Activated CD4-positive, alpha-beta T cell treated with anti-CD3 and anti-CD28 coated beads, Interleukin-2, Interleukin-6, amounts not matched to agents 100 ng/mL and 50 ng/mL, durations not matched to agents 16 hours and 8 hours (primary cell): ENCODE results near the gene NID1.

Experiments
- DNase-seq: peaks from one replicate; pipeline ENCODE4 v3.0.0-alpha.2; 2020

Gene NID1

DNA sequence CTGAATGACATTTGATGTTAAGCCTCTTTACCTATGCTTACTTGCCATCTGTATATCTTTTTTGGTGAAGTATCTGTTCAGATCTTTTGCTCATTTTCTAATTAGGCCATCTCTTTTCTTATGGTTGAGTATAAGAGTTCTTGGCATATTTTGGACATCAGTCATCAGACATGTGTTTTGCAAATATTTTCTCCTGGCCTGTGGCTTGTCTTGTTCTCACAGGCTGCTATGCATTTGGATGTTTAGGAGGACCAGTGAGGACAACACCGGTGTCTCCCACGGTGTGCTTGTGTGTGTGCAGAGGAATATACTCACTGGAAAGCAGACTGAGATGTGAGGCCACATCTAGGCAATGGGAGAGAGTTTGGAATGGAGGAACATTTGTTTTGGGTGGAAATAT, 111.1 kb downstream of the NID1 start:
- no peak for DNase-seq

DNA sequence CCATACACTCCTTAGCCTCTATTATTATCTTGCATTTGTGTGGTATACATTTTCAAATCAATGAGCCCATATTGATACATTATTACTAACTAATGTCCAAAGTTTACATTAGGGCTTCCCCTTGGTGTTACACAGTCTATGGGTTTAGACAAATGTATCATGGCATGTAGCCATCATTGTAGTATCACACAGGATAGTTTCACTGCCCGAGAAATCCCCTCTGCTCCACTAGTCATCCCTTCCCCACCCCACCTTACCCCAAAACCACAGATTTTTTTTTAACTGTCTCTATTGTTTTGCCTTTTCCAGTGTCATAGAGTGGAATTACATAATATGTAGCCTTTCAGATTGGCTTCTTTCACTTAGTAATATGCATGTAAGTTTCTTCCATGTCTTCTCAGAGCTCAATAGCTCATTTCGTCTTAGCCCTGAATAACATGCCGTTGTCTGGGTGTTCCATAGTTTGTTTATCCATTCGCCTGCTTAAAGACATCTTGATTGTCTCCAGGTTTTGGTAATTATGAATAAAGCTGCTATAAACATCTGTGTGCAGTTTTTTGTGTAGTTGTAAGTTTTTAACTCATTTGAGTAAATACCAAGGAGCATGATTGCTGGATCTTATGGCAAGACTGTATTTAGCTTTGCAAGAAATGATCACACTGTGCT, 111.8 kb downstream of the NID1 start:
- DNase-seq: peak; percentile 64

DNA sequence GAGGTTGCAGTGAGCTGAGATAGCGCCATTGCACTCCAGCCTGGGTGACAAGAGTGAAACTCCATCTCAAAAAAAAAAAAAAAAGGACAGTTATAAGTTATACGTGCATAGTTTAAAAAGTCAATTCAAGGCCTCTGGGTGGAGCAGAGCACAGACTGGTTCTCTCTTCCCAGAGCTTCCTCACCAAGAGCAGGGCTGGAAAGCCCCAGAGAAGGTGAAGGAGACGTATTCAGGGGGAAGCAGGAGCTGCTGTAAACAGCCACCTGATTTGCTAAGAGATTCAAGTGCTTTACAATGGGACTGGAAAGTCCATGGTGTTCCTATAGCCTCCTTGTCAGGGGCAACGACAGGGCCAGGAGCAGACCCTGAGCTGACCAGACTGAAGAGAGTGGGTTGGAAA, 113.2 kb downstream of the NID1 start:
- DNase-seq: no peak

DNA sequence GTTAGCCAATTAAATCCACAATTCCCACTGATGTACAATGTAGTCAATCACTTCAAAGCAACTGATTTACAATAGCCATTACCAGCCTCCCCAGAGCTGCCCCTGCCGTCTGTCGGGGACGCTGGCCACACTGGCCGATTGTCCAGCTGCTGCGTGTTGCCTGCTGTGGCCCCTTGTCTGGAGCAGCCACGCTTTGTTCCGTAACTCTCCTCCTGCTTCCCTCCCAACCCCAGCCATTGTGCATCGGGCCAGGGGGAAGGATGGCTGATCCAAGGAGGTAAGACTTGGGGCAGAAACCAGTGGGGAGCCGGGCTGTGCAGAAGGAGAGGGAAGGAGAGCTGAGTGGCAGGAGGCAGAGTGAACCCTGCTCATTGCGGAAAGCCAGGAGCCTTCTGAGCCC, 114.6 kb downstream of the NID1 start:
- DNase-seq: no peak

DNA sequence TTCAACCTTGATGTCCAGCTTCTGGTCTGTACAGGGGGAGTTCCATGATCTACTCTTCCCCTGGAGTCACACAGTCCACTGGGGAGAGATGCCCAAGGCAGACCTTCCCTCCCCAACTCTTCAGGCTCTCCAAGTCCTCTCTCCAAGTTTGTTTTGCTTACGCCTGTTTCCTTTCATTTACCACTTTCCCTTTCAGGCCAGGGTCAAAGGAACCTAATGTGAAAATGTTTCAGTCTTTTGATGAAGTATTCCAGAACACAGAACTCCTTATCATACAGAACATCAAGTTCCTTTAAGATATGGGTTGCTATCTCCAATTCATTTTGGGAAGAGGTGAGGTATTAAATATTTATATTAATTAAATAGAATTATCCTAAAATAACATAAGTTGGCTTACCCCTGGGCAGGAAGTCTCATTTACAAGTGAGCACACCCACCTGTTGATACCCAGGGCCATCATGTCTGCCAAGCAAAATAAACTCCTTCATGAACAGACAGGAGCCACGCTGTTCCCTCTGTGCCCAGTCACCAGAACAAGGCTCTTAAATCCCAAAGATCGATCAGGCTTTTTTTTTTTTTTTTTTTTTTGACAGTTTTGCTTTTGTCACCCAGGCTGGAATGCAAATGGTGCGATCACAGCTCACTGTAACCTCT, 116.0 kb downstream of the NID1 start:
- DNase-seq: no peak

DNA sequence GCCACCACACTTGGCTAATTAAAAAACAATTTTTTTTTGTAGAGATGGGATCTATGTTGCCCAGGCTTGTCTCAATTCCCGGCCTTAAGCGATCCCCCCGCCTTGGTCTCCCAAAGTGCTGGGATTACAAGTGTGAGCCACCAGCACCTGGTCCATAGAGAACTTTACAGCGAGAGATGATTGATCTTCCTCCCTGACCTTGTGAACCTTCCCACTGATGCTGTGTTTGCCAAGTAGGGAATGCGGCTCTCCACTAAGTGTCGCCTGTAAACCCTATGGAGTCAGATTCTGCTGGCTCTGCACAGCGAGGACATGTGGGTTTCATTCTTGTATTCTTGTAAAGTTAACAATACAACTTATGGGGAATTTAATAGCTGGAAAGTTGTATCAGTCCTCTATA, 116.9 kb downstream of the NID1 start:
- DNase-seq: no peak

DNA sequence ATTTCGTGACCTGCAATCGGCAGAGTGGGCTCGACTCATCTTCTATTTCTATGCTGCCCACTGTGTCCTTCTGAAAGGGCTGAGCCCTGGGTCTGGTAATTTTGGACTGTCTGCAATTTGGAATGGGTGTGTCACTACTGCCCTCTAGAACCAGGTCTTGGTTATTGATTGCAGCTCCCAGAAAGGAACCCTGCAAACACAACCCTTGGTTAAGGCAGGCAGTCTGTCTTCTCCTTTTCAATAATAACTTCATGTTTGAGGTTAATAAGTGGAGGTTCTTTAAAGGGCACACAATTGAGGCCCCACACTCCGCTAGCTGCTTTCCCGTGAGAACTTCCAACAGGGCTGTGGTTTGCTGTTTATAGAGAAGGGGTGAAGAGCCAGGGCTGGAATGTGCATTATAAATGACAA, 118.3 kb downstream of the NID1 start:
- no peak for DNase-seq

DNA sequence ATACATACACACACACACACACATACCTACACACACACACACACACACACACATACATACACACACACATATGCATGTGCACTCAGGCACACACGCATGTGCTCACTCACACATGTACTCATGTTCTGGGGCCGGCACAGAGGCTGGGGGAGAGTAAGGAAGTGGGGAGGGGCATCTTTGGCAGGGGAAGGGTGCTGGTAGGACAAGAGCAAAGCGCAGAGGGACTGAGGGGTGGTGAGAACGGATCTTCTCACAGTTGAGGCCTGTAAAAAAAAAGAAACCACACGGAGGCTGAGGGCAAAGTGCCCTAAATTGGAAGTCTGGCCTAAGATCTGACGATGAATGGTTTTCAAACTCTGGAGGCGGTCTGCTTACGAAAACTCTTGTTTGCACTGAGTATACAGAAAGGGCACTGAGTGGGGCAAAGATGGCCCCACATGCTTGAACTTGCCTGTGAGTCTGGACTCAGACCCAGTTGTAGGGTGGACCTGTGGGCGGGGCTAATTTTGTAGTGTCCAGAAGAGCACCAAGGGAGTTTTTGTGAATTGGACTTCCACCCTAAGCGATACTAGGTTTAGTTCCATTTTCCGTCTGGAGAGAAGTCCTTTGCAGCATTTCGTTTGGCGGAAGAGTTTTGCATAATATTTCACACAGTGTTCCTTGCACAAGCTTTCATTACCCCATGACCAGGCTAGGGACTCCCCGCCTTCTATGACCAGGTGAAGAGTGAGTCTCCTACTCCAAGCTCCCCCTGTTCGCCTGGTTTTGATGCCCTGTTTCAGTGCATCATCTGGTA, 118.9 kb downstream of the NID1 start:
- DNase-seq: no peak

DNA sequence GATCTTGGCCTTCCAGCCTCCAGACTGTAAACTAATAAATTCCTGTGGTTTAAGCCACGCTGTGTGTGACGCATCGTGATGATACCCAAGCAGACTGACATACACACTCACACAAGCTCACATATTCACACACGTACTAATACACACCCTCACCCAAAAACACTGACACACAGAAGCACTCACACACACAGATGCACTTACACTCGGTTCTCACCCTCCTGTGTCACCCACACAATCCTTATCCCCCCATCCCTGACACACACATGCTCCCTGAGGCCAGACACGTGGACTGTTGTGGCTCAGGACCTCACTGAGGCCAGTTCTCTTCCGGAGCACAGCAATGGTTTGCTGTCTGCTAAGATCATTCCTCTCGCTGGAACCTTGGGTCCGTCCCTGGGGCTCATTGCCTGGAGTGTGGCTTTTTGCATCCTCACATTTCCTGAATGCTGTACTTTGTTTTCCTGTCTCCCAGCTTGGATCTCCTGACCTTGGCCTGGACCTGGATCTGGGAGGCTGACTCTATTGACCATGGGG, 121.2 kb downstream of the NID1 start:
- DNase-seq: no peak

DNA sequence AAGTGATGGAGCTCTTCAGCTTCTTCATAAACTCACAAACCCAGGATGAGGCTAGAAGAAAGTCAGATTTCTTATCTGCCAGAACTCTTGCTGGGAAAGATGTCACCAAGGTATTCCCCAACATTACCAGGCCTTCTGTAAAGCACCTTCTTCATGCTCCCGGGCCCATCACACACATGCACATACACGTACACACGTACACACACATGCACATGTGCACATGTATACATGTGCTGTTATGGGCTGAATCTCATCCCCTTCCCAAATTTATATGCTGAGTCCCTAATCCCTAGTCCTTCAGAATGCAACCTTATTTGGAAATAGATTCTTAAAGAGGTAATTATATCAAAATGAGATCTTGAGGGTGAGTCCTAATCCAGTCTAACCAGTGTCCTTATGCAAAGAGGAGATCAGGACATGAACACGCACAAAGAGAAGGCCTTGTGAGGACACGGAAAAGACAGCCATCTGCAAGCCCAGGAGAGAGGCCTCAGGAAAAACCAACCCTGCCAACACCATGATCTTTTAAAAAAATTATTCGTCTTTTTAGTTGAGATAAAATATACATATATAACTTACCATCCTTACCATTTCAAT, 121.8 kb downstream of the NID1 start:
- no peak for DNase-seq

DNA sequence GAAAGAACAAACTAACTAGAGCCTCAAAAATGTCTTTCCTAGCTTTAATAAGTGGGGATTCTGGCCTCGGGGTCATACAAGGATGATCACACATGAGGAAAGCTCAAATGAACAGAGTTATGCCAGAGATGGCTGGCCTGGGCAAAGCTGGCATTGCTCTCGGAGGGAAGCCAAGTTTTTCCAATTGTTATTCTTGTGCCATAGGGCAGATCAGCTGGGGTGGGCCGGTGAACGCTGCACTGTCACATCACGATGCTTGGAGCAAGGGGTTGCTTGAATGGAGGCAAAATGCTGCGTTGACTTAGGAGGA, 122.3 kb downstream of the NID1 start:
- no peak for DNase-seq

DNA sequence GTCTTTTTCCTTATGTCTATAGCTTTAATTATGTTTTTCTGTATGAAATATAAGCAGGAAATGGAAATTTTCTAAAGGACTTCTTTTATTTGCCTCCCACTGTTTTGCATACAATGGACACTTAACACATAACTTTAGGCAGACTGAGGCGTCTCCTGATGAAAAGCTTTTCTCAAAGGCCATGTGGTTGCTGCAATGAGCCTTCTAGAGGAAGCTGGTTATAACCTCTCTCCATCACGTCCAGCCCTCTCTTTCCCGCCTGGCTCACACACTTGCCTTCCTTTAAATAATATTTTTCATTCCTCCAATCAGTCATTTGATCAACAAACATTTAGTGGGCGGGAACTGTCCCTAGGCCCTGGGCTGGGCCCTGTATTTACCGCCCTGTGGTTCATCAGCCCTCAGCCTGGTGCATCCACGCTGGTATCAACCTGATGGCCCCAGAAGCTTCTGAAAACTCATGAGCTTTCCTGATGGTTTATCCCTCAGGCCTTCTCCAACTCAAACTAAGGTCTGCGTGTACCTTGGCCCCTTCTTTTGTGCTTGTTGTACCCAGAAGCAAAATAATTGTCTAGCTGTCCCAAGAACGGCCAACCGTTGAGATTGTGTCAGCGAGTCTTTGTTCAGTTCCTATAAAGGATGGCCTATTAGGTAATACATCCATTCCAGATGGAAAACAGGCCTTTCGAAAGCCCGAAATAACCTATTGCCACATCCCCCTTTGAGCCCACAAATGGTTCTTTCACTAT, 122.8 kb downstream of the NID1 start:
- DNase-seq: no peak

DNA sequence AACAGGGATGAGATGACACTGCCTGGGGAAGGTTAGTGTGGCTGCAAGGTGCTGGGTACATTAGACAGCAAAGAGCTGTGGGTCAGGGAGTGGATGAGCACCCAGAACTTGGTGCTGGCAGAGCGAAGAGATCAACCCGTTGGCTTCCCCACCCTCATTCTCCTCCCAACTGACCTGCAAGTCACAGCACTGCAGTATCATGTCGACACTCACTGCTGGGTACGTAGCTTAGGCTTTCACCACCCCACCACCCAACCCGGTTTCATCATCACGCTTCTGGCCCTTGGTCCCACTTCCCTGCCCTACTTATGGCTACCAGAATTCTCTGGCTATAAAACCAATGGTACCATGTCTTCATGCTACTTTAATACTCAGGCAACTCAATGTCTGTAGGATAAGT, 124.6 kb downstream of the NID1 start:
- DNase-seq: no peak

DNA sequence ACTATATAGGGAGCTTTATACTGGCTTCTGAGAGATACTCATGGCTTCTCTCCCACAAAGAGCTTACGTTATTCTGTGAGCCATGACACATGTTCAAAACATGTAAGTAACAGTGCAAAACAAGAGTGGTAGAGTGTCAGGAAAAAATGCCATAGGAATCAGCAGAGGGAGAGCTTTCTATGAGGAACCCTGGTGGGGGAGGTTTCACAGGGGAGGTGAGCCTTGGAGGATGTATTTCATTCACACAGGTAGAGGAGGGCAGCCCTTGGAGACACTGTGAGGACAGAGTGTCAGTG, 125.5 kb downstream of the NID1 start:
- DNase-seq: no peak

DNA sequence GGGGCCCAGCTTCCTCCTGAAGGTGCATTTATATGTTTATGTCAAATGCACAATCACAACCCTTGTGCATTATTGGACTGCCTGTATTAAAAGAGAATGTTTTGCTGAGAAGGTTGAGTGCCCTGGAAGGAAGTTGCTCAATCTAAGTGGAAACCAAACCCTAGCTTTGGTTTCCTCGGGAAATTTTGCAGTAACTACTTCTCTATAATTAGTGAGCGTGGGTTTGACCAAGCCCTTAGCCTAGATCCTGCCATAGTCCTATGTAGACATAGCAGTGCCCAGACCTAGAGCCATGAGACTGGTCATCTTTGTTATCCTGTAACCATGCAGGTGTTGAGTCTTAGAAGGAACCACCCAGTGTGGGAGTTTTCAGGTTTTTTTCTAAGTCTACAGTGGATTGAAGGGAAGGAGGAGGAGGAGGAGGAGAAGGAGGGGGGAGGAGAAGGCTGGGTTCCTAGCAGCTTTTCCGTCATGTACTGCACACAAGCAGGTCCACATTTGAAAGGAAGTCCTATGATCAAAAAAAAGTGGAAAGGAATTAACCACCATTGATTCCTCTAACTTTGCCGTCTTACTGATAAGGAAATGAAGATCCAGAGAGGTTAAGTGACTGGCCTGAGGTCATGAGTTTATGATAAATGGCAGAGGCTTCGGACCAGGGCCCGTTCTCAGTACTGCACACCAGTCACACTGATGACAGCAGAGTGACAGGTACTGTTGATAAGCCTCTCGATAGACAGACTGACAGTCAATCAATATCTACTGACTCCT, 126.0 kb downstream of the NID1 start:
- peak; percentile 34 for DNase-seq

DNA sequence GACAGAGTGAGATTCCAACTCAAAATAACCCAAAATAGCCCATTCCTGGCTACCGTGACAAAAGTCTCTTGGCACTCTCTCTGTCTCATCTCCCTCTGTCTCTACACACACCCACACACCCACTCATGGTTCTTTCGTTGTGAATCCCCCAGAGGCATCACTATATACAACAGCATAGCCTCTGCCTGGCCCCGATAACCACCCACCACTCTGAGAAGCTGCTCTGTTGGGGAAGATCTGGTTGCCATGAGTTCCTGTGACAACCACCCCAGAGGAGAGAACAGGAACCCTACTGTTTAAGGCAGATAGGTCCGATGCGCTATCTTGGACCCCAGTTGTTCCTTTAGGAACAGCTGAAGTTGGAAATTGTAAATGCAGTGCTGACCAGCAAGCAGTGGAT, 127.8 kb downstream of the NID1 start:
- no peak for DNase-seq

DNA sequence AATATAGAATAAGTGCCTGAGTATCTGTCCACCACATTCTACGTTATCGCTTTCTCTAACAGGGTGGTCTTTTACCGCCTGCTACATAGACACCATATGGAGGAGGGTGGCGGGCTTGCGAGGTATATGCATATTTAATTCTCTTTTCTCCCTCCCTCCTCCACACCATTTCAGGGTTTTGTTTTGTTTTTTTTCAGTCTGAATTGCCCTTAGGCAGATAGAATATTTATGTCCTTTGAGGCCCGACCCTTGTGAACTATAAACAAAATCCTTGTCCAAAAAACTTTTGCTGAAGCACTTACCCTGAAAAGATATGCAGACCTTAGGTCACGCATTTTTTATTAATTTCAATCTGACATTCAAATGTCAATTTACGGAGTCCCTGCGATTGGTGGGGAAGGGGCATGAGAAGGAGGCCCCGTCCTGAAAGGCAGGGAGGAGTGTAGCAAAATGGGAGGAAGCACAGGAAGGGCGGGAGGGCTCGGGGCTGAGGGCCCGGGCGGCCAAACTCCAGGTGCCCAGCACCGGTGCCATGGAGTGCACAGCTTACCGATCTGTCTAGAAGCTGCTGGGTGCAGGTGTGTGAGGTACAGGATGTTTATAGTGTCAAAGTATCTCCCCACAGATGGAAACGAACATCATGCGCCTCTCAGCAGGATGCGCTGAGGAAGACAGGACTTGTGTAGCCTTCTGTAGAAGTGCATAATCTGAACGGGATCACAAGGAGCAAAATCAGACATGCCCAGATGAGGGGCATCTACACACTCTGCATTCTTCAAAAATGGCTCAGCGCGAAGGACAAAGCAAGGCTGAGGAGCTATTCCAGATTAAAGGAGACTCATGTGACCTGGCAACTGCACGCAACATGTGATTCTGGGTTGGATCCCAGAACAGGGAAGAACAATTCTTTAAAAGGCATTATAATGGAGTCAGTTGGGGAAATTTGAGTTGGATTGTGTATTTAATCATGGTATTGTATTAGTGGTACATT, 129.4 kb downstream of the NID1 start:
- DNase-seq: no peak

DNA sequence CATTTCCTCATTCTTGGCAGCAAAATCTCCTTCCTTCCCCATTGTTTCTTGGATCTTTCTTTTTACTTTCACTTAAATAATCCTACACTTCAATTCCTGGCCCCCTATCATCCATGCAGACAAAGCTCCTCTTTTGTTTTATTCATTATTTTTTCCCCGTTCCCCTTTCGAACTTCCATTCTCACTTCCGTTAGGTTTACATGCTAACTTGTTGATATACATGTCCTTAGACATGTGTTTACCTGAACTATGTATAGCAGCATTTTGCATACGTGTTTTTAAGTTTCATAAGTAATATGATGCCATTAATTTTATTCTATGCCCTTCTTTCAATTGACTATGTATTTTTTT, 131.1 kb downstream of the NID1 start:
- no peak for DNase-seq

DNA sequence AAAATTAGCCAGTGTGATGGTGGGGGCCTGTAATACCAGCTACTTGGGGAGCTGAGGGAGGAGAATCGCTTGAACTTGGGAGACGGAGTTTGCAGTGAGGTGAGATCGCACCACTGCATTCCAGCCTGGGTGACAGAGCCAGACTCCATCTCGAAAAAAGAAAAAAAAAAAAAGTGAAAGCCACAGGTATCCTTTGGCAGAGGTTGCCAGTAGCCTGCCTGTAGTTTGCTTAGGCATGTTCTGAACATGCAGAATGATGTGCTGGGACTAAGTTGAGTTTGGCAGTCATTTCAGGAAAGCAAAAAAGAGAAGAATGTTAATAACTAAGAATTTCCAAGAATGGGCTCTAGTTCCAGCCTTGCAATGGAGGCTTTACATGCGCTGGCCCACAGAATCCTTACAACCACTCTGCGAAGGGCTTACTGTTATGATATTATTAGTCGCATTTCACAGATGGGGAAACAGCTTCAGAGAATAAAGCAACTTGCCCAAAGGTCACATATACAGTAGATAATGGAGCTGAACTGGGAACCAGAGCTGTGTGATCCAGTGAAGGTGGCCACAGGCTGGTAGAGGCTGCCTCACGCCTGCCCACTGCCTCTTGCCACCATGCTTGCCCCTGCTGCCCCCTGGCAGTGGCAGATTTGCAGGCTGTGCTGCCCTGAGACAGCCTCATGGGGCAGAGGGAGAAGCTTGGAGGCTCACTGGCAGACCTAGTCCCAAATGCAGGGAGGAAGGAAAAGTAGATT, 131.7 kb downstream of the NID1 start:
- no peak for DNase-seq

DNA sequence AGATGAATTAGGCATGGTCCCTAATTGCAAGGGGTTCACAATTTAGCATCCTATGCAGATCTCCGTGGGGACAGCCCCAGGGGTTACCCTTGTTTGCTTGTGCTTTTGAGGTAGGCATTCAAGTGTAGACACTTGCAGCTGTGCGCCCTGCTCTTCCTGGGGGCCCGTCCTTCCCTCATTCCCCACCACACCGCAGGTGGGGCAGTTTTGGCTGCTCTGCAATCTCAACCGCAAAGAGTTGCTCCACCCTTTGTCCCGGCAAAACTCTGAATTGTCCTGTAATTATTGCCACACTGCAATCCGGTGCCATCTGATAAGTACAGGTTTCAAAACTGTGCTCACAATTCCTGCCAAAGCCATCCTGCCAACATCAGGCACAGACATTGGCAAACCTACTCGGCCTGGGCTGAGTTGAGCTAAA, 132.8 kb downstream of the NID1 start:
- no peak for DNase-seq
